Thyroid gland (tissue), 4 donors: ENCODE data around the gene DLL3.

Source experiments
- POLR2A ChIP-seq, 2 donors: fragments of 450-650 bp; IDR thresholded peaks; one replicate each; pipeline ENCODE4 v1.6.1; 2017; ENCODE audit warnings: antibody characterized with exemption in 2 of 2, mild to moderate bottlenecking in 2 of 2, moderate library complexity in 1 of 2
- TF ChIP-seq, protein P1 (sequence below), 6 experiments: fragments of 200-600 bp in 3 of 6; fragments of 450-650 bp in 3 of 6; sonication (generic) in 3 of 6; IDR thresholded peaks; one replicate each; pipeline ENCODE4 v1.5.1; 2016 to 2019; ENCODE audit warnings: antibody characterized with exemption in 6 of 6, mild to moderate bottlenecking in 2 of 6, inconsistent platforms in 1 of 6, moderate library complexity in 1 of 6

DNA sequence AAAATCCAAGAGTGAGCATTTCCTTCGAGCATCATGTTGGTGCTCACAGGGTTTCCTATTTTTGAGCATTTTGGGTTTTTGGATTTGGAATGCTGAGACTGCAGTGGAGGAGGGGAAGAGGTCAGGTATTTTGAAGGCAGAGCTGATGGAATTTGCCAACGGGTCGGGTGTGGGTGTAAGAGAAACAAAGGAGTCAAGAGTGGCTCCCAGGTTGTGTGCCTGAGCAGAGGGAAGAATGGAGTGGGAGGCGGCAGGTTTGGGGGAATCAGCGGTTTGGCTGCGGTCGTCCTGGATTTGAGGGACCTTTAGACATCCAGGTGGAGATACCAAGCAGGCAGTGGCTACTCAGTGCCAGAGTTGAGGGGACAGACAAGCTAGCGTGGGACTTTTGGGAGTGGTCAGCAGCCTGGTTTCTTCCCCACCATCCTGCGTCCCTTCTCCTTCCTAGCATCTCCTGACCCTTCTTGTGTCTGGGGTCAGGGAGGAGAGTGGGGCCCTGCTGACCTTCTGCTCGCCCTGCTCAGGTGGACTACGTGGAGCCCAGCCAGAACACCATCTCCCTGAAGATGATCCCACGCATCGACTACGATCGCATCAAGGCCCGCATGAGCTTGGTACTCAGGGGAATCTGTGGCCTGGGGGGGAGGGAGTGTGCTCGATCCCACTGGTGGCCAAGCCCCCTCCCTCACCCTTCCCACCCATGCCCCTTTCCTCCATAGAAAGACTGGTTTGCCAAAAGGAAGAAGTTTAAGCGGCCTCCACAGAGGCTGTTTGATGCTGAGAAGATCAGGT, 32.6 kb upstream of the DLL3 start:
- TF ChIP-seq, protein P1, sequence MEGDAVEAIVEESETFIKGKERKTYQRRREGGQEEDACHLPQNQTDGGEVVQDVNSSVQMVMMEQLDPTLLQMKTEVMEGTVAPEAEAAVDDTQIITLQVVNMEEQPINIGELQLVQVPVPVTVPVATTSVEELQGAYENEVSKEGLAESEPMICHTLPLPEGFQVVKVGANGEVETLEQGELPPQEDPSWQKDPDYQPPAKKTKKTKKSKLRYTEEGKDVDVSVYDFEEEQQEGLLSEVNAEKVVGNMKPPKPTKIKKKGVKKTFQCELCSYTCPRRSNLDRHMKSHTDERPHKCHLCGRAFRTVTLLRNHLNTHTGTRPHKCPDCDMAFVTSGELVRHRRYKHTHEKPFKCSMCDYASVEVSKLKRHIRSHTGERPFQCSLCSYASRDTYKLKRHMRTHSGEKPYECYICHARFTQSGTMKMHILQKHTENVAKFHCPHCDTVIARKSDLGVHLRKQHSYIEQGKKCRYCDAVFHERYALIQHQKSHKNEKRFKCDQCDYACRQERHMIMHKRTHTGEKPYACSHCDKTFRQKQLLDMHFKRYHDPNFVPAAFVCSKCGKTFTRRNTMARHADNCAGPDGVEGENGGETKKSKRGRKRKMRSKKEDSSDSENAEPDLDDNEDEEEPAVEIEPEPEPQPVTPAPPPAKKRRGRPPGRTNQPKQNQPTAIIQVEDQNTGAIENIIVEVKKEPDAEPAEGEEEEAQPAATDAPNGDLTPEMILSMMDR (IDR thresholded peaks at IDR 0.05), result no peak
- TF ChIP-seq POLR2A (IDR thresholded peaks at IDR 0.05), result no peak
